GM21367 (cell line): ENCODE data around the gene KIAA0232.

Experiments used
- ATAC-seq: cut with Tn5 transposase; IDR thresholded peaks from one replicate; pipeline ENCODE4 v1.9.1; 2021; ENCODE audit not compliant: unreplicated experiment

KIAA0232 gene

DNA sequence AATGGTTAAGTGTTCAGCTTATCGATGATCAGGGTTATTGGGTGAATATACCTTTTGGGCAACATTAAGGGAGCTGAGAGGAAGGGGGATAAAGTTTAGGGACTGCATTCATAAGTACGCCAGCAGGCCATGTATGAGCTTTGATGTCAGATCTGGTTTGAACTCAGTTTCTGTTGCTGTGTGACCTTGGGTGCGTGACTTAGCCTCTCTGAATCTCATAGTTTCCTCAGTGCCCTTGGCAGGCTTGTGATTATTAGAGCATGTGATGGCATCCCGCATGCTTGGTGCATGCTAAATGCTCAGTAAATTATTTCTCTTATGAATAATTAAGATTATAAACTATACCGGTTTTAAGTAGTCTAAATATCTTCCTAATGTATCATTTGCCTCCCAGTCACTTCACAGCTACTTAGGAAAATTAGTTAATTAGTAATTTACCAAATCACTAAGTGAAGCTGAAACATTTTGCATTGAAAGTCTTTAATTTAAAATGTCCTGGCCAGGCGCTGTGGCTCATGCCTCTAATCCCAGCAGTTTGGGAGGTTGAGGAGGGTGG is 130.9 kb downstream of the KIAA0232 start:
- no peak for ATAC-seq

GRCh38 chr4:6914448-6914847 is 131.9 kb downstream of the KIAA0232 start:
- no peak for ATAC-seq

- ATAC-seq: no peak
These were observed 132.8 kb downstream of the KIAA0232 start for GRCh38 chr4:6915041-6916005.

DNA sequence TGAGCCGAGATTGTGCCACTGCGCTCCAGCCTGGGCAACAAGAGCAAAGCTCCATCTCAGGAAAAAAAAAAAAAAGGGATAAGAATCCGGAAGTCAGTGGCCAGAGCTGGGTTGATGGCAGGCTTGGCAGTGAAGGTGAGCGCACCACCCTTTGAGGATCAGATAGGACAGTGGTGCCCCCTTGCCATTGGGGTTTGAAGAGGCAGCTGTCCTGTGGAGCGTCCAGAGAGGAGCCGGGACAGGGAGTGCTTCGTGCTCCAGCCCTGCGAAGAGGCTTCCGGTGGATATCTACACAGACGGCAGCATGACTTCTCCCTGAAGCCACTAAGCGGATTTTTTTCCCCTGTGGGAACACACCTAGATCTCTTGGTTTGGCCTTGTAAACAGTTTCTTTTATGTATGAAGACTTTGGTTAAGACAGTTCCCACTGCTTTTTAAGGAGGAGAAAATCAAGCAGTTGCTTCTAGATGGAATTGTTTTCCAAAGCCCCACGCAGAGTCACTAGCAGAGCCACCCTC is 133.6 kb downstream of the KIAA0232 start:
- no peak for ATAC-seq

DNA sequence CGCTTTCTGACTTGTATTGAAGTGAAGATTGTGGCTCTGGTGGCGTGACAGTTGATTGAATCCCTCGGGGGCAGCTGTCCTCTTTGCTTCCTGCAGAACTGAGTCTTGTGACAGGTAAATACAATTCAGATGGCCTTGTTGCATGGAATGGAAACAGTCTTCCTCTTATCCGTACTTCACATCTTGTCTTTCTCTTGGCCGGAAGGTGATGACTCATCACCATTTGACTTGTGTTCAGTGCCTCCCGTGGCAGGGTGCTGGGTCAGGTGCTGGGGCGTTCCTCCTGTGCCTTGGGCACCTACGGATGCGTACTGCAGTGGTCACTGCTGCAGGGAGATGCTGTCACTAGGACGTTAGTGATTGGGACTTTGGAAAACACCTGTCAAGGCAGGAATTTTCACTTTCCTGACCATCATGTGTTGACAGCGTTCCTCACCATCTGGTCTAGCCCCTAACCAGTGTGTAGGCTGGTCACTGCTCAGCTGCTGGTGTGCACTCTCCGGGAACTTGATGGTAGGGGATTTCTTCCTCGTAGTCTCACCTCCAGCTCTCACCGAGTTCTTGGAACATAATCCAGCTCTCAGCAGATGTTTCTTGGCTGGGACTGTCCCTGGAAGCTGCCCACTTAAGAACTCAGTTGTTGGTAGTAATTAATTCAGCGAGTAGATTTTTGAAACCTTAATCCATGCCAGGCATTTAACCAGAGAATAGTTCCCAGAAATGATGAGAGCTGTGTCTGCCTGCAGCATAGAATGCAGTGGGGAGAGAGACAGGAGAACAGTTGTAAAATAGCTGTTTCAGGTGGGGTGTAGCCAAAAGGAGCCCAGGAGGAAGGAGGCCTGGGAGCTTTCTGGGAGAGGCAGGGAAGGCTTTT is 134.3 kb downstream of the KIAA0232 start:
- no peak for ATAC-seq

GRCh38 chr4:6917461-6918271 is 135.1 kb downstream of the KIAA0232 start:
- ATAC-seq: peak; percentile 79

GRCh38 chr4:6918338-6918737 is 135.8 kb downstream of the KIAA0232 start:
- no peak for ATAC-seq

- ATAC-seq: no peak
These were observed 137.6 kb downstream of the KIAA0232 start for GRCh38 chr4:6920171-6920570.

GRCh38 chr4:6923507-6923906 is 141.0 kb downstream of the KIAA0232 start:
- ATAC-seq: no peak

- ATAC-seq: no peak
These were observed 141.8 kb downstream of the KIAA0232 start for GRCh38 chr4:6924361-6924779.

DNA sequence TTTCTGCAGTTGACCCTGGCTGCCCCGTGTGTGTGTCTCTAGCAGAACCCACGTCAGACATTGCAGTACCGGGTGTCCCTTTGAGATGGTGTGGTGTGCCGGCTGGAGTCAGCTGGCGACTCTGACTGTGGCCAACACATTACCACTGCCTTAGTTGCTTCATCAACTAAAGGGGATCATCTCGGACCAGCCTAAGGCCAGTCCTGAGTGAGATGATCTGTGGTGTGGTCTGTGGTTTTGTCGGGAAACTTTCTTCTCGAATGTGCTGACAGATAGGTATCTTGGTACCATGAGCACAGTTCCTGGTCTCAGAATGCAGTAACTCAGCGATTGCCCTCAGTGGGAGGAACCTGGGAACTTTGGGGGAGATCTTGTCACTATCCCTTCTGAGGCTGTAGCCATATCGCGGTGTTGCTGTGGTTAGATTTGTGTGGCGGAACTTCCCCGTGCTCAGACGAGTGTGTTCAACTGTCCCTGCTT is 142.9 kb downstream of the KIAA0232 start:
- no peak for ATAC-seq

- no peak for ATAC-seq
These were observed 143.6 kb downstream of the KIAA0232 start for GRCh38 chr4:6926081-6926480.

- no peak for ATAC-seq
These were observed 144.4 kb downstream of the KIAA0232 start for GRCh38 chr4:6926681-6927478.

DNA sequence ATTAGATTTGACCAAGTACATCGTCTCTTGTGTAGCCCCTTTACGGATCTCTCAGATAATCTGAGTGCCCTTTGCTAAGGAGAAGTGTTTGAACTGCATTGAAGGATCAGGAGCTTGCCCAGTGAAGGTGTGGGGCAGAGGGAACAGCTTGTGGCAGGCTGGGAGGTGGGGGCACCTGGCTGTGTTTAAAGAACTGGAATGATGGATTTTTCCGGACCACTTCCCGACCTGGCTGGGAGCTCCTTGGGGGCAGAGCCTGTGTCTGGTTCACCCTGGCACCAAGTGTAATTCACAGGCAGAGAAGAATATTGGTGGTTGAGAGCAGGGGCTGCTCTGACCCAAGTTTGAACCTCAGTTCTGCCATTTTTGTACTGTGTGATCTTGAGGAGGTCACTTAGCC is 145.6 kb downstream of the KIAA0232 start:
- ATAC-seq: no peak

DNA sequence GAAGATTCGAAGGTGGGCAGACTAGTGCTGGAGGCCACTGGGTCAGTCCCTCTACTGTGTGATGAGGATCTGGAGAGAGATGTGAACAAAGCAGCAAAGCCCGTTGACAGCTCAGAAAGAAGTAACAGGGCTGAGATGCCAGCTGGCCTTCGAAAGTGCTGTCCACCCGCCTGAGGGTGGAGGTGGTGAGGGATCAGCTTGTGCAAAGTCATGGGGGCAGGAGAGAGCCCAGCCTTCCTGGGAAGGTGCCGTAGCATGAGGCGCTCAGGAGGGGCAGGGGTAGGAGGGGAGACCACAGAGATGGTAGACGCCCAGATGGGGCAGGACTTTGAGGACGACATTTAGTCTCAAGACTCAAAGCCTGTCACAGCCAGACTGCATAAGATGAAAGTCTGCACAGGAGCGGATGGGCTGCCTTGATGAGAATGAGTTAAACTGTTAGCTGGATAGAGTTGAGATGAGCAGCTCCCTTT is 146.8 kb downstream of the KIAA0232 start:
- no peak for ATAC-seq

- ATAC-seq: no peak
These were observed 147.4 kb downstream of the KIAA0232 start for GRCh38 chr4:6929812-6930464.

GRCh38 chr4:6932475-6932874 is 149.9 kb downstream of the KIAA0232 start:
- no peak for ATAC-seq

- ATAC-seq: no peak
These were observed 150.4 kb downstream of the KIAA0232 start for GRCh38 chr4:6932918-6933317.
